ENCODE data around the gene LRCH1. TPM values are rescaled to one million over a fixed set of nuclear protein-coding genes. Genes with fewer than 3 reads are reported as not detected.
A peak's percentile ranks its signal among the peaks of the same experiment; 100 is the strongest.
"Not testable (repeated sequence)": the region's sequence is repeated elsewhere in the genome, so short reads cannot be mapped to it uniquely, and the experiment has no call there.

The LRCH1 gene
- total RNA-seq, 4 donors from 2014 or later, result 17.2 to 25.7 (median 21.9) TPM

- WGBS, 2 donors, result 78 to 84% methylated on average over 2 of the region's 2 CpGs
- H3K27me3 ChIP-seq, result no peaks in the 10 kb centered on the region
- H3K27ac ChIP-seq, result no peak overlapping the region
- H3K36me3 ChIP-seq, result no peaks in the 10 kb centered on the region
- H3K9me3 ChIP-seq, result no peaks in the 10 kb centered on the region
- no peak for DNase-seq (ENCODE audit: low spot score in 2 of 2)
- H3K4me3 ChIP-seq, result no peak overlapping the region
- H3K4me1 ChIP-seq, result peaks cover 0 to 12% (median 4%) of the 10 kb centered on the region in 4 donors
- TF ChIP-seq EP300 (IDR thresholded peaks at IDR 0.05) (no peak), POLR2A (IDR thresholded peaks at IDR 0.05) (no peak), CTCF (IDR thresholded peaks at IDR 0.05) (no peak)
Observed at GRCh38 chr13:46515803-46516202, 37.2 kb upstream of the LRCH1 start.

- DNase-seq (ENCODE audit: low spot score in 2 of 2), result peak in 1 of 2 donors; percentile 22
- Histone ChIP-seq H3K9me3 (peaks cover 0 to 3% (median 0%) of the 10 kb centered on the region in 4 donors), H3K27ac (no peak overlapping the region), H3K36me3 (no peaks in the 10 kb centered on the region), H3K4me1 (peaks cover 0 to 12% (median 4%) of the 10 kb centered on the region in 4 donors), H3K27me3 (no peaks in the 10 kb centered on the region), H3K4me3 (no peak overlapping the region)
- TF ChIP-seq POLR2A (IDR thresholded peaks at IDR 0.05), result no peak
- no peak for TF ChIP-seq CTCF (IDR thresholded peaks at IDR 0.05)
- no peak for TF ChIP-seq EP300 (IDR thresholded peaks at IDR 0.05)
- 56% methylated on average over 4 of the region's 4 CpGs for WGBS, 2 donors
Observed at GRCh38 chr13:46516599-46517338, 36.2 kb upstream of the LRCH1 start.

- peaks cover 0 to 21% (median 8%) of the 10 kb centered on the region in 4 donors for H3K4me1 ChIP-seq
- not testable (repeated sequence) for DNase-seq (ENCODE audit: low spot score in 2 of 2); H3K27me3 ChIP-seq; H3K27ac ChIP-seq; H3K4me3 ChIP-seq; H3K36me3 ChIP-seq; H3K9me3 ChIP-seq
- WGBS, 2 donors, result 74 to 78% methylated on average over 5 of the region's 5 CpGs
Observed at GRCh38 chr13:46517748-46518147, 35.2 kb upstream of the LRCH1 start.

- H3K27ac ChIP-seq, result no peak overlapping the region
- no peak for DNase-seq (ENCODE audit: low spot score in 2 of 2)
- 90% methylated on average over 4 of the region's 4 CpGs for WGBS, 2 donors
Observed at GRCh38 chr13:46519182-46519581, 33.8 kb upstream of the LRCH1 start.

GRCh38 chr13:46520166-46520565, 32.8 kb upstream of the LRCH1 start:
- Histone ChIP-seq H3K36me3 (no peaks in the 10 kb centered on the region), H3K4me3 (no peak overlapping the region), H3K27ac (peak overlapping the region in 1 of 4 donors; percentile 4), H3K9me3 (peaks cover 0 to 3% (median 0%) of the 10 kb centered on the region in 4 donors), H3K27me3 (no peaks in the 10 kb centered on the region), H3K4me1 (peaks cover 0 to 42% (median 11%) of the 10 kb centered on the region in 4 donors)
- TF ChIP-seq EP300 (IDR thresholded peaks at IDR 0.05) (peak in 1 of 2 donors; percentile 44), POLR2A (IDR thresholded peaks at IDR 0.05) (no peak)
- no peak for DNase-seq (ENCODE audit: low spot score in 2 of 2)
- WGBS, 2 donors, result 58 to 61% methylated on average over 2 of the region's 2 CpGs

More at GRCh38 chr13:46519182-46519581, 33.8 kb upstream of the LRCH1 start:
- TF ChIP-seq POLR2A (IDR thresholded peaks at IDR 0.05), result no peak
- TF ChIP-seq CTCF (IDR thresholded peaks at IDR 0.05), result no peak
- TF ChIP-seq EP300 (IDR thresholded peaks at IDR 0.05), result no peak
- Histone ChIP-seq H3K9me3 (peaks cover 0 to 3% (median 0%) of the 10 kb centered on the region in 4 donors), H3K4me3 (no peak overlapping the region), H3K4me1 (peaks cover 0 to 35% (median 11%) of the 10 kb centered on the region in 4 donors), H3K36me3 (no peaks in the 10 kb centered on the region), H3K27me3 (no peaks in the 10 kb centered on the region)

GRCh38 chr13:46521486-46521885, 31.5 kb upstream of the LRCH1 start:
- Histone ChIP-seq H3K27ac (peak overlapping the region in 1 of 4 donors; percentile 43), H3K4me3 (no peak overlapping the region), H3K9me3 (peaks cover 0 to 3% (median 0%) of the 10 kb centered on the region in 4 donors), H3K27me3 (no peaks in the 10 kb centered on the region), H3K4me1 (peaks cover 0 to 36% (median 11%) of the 10 kb centered on the region in 4 donors), H3K36me3 (no peaks in the 10 kb centered on the region)
- WGBS, 2 donors, result 47 to 48% methylated on average over 3 of the region's 3 CpGs
- no peak for DNase-seq (ENCODE audit: low spot score in 2 of 2)
- no peak for TF ChIP-seq CTCF (IDR thresholded peaks at IDR 0.05)
- TF ChIP-seq EP300 (IDR thresholded peaks at IDR 0.05), result no peak
- no peak for TF ChIP-seq POLR2A (IDR thresholded peaks at IDR 0.05)
